ENCODE results near the gene FBXL19. TPM values are rescaled to one million over a fixed set of nuclear protein-coding genes. Genes with fewer than 3 reads are reported as not detected.

Gene FBXL19
- polyA plus RNA-seq, 1 of the 3 experiments (the other 2 are of a cell fraction), result 20.6 TPM

- TF ChIP-seq EP300 (IDR thresholded peaks at IDR 0.05; ENCODE audit: borderline replicate concordance in 1 of 2, low read depth in 1 of 2, low read length in 1 of 2) (no peak), SMC3 (IDR thresholded peaks at IDR 0.05; ENCODE audit: low read depth, low read length) (peak; percentile 90), CHD2 (IDR thresholded peaks at IDR 0.05; ENCODE audit: low read length, partially characterized antibody) (no peak), SIN3A (IDR thresholded peaks at IDR 0.05; ENCODE audit: borderline replicate concordance, low read depth, low read length) (0 out of 2 replicates have a peak, but pooled peaks have one; percentile 52), POLR2AphosphoS5 (IDR thresholded peaks at IDR 0.05; ENCODE audit: low read depth, low read length) (peak; percentile 51; the same call in 1 of the 2 replicates), RCOR1 (IDR thresholded peaks at IDR 0.05; ENCODE audit: low read length) (no peak), TAF1 (IDR thresholded peaks at IDR 0.05; ENCODE audit: borderline replicate concordance, low read depth, low read length) (peak; percentile 16; the same call in 1 of the 2 replicates), RFX5 (IDR thresholded peaks at IDR 0.05; ENCODE audit: low read length) (no peak)
- TF ChIP-seq, protein P1, sequence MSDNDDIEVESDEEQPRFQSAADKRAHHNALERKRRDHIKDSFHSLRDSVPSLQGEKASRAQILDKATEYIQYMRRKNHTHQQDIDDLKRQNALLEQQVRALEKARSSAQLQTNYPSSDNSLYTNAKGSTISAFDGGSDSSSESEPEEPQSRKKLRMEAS (IDR thresholded peaks at IDR 0.05; ENCODE audit: low read depth), result peak; percentile 36
- TF ChIP-seq, protein P2, sequence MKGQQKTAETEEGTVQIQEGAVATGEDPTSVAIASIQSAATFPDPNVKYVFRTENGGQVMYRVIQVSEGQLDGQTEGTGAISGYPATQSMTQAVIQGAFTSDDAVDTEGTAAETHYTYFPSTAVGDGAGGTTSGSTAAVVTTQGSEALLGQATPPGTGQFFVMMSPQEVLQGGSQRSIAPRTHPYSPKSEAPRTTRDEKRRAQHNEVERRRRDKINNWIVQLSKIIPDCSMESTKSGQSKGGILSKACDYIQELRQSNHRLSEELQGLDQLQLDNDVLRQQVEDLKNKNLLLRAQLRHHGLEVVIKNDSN (IDR thresholded peaks at IDR 0.05; ENCODE audit: borderline replicate concordance, low read depth), result no peak
- TF ChIP-seq, protein P3, sequence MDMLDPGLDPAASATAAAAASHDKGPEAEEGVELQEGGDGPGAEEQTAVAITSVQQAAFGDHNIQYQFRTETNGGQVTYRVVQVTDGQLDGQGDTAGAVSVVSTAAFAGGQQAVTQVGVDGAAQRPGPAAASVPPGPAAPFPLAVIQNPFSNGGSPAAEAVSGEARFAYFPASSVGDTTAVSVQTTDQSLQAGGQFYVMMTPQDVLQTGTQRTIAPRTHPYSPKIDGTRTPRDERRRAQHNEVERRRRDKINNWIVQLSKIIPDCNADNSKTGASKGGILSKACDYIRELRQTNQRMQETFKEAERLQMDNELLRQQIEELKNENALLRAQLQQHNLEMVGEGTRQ (IDR thresholded peaks at IDR 0.05; ENCODE audit: borderline replicate concordance, low read depth, low read length), result no peak
Measured at GRCh38 chr16:30921748-30922419, 1.5 kb upstream of the FBXL19 start (continued).

GRCh38 chr16:30922420-30922959, 882 bp upstream of the FBXL19 start:
- H3K79me2 ChIP-seq (ENCODE audit: insufficient read depth), result peaks cover 14% of the 10 kb centered on the region
- peak overlapping the region; percentile 91 for H3K9ac ChIP-seq
- WGBS (ENCODE audit: low lambda C conversion rate), result under 1% methylated on average over 30 of the region's 42 CpGs
- no peaks in the 10 kb centered on the region for H3K9me3 ChIP-seq
- peaks cover 12% of the 10 kb centered on the region for H3F3A ChIP-seq (replicated peaks; ENCODE audit: insufficient read depth)
- no peaks in the 10 kb centered on the region for H3K27me3 ChIP-seq (ENCODE audit: insufficient read depth)
- no peaks in the 10 kb centered on the region for H3K9me2 ChIP-seq
- no peaks in the 10 kb centered on the region for H4K20me1 ChIP-seq (ENCODE audit: insufficient read depth)
- H3K4me3 ChIP-seq (ENCODE audit: low read depth in 2 of 2, low read length in 1 of 2), result peak overlapping the region; percentile 80 to 88
- H2AFZ ChIP-seq (ENCODE audit: low read depth), result peak overlapping the region; percentile 83; the same call in 1 of the 2 replicates
- H3K4me1 ChIP-seq (ENCODE audit: control insufficient read depth in 1 of 2, insufficient read depth in 2 of 2, low read depth in 1 of 2, low read length in 1 of 2), result peaks cover 0 to 21% of the 10 kb centered on the region in 2 experiments; a peak in 1 of 4 replicates
- CTCF ChIA-PET, result interaction anchor here (0.7 to 7.4 kb wide), 5 partner anchors 20 to 109 kb away, joined by 4 to 48 read pairs (median 6); no protein-coding TSS in a partner anchor
- POLR2A ChIA-PET, result interaction anchor here (0.6 to 1.0 kb wide), 3 partner anchors 21 to 147 kb away, joined by 3 to 6 read pairs (median 4); no protein-coding TSS in a partner anchor
- peaks cover 3 to 18% of the 10 kb centered on the region in 2 experiments for H3K36me3 ChIP-seq (replicated peaks in 1 of 2; ENCODE audit: control insufficient read depth in 1 of 2, insufficient read depth in 2 of 2, low read length in 1 of 2)
- TF ChIP-seq YY1 (IDR thresholded peaks at IDR 0.05; ENCODE audit: low read depth) (peak; percentile 98), SIN3A (IDR thresholded peaks at IDR 0.05; ENCODE audit: borderline replicate concordance, low read depth, low read length) (peak; percentile 74; the same call in 1 of the 2 replicates), CHD2 (IDR thresholded peaks at IDR 0.05; ENCODE audit: low read length, partially characterized antibody) (peak; percentile 98), PBX3 (IDR thresholded peaks at IDR 0.05) (peak; percentile 75), TEAD4 (IDR thresholded peaks at IDR 0.05; ENCODE audit: borderline replicate concordance, insufficient read depth) (no peak), TCF12 (IDR thresholded peaks at IDR 0.05) (peak; percentile 42; the same call in 1 of the 2 replicates), TAF1 (IDR thresholded peaks at IDR 0.05; ENCODE audit: borderline replicate concordance, low read depth, low read length) (no peak; the same call in 1 of the 2 replicates), GABPA (IDR thresholded peaks at IDR 0.05; ENCODE audit: low read depth) (peak; percentile 95), RCOR1 (IDR thresholded peaks at IDR 0.05; ENCODE audit: low read length) (0 out of 2 replicates have a peak, but pooled peaks have one; percentile 13), RXRA (IDR thresholded peaks at IDR 0.05; ENCODE audit: borderline replicate concordance, low read depth) (no peak), ELF1 (IDR thresholded peaks at IDR 0.05) (peak; percentile 86), ZBTB33 (IDR thresholded peaks at IDR 0.05; ENCODE audit: borderline replicate concordance, low read depth) (peak; percentile 93), CTCF (IDR thresholded peaks at IDR 0.05) (no peak)
- TF ChIP-seq, protein P1 (IDR thresholded peaks at IDR 0.05; ENCODE audit: low read depth), result peak; percentile 55; the same call in 1 of the 2 replicates
- peak overlapping the region; percentile 90 to 97 for H3K27ac ChIP-seq (ENCODE audit: low read depth in 2 of 2, low read length in 1 of 2)
- peak; percentile 84 for DNase-seq
- peak overlapping the region; percentile 88 for H3K4me2 ChIP-seq
